Right atrium auricular region (tissue), 2 donors: ENCODE results near the gene KIF23. TPM values are rescaled to one million over a fixed set of nuclear protein-coding genes. Genes with fewer than 3 reads are reported as not detected.
A peak's percentile ranks its signal among the peaks of the same experiment; 100 is the strongest.

ENCODE experiments used
- DNase-seq: peaks from one replicate; pipeline ENCODE4 v3.0.0-alpha.2; 2019; ENCODE audit warnings: low spot score
- H3K27ac ChIP-seq, 2 donors: fragments of 200-600 bp; sonication (generic); 1 replicate in 1 of 2; 2 replicates in 1 of 2; pipeline ENCODE4 v1.5.1; 2016 to 2019
- H3K27me3 ChIP-seq, 2 donors: fragments of 200-600 bp; sonication (generic); one replicate each; pipeline versions ENCODE4 v1.5.1 to v1.6.0; 2017 to 2019
- H3K36me3 ChIP-seq: fragments of 200-600 bp; sonication (generic); one replicate; pipeline ENCODE4 v1.5.1; 2016
- H3K4me1 ChIP-seq, 2 donors: fragments of 200-600 bp; sonication (generic); one replicate each; pipeline versions ENCODE4 v1.5.1 to v1.6.0; 2017 to 2019
- H3K4me3 ChIP-seq, 2 donors: fragments of 200-600 bp; sonication (generic); 1 replicate in 1 of 2; 2 replicates in 1 of 2; pipeline ENCODE4 v1.5.1; 2017 to 2019; ENCODE audit warnings: mild to moderate bottlenecking in 1 of 2, moderate library complexity in 1 of 2
- H3K9me3 ChIP-seq, 2 donors: fragments of 200-600 bp; sonication (generic); one replicate each; pipeline ENCODE4 v1.5.1; 2019
- CTCF ChIP-seq, 2 donors: fragments of 200-600 bp; sonication (generic); IDR thresholded peaks; one replicate each; pipeline ENCODE4 v1.5.1; 2019; ENCODE audit warnings: antibody characterized with exemption in 2 of 2
- total RNA-seq, 2 donors: library from RNA; depleted of rRNA; stranded (reverse); fragments of >200 nt; gene quantifications; one replicate each; pipeline ENCODE4 v1.1.0, GENCODE V29; 2016

KIF23 gene
- total RNA-seq, 2 donors from 2014 or later: 1.3 to 3.6 TPM

- DNase-seq: no peak
- Histone ChIP-seq H3K4me3 (no peak overlapping the region), H3K36me3 (no peaks in the 10 kb centered on the region), H3K27me3 (no peaks in the 10 kb centered on the region), H3K27ac (no peak overlapping the region), H3K9me3 (no peaks in the 10 kb centered on the region), H3K4me1 (peaks cover 0 to 12% of the 10 kb centered on the region in 2 donors)
- no peak for TF ChIP-seq CTCF (IDR thresholded peaks at IDR 0.05)
Observed at GRCh38 chr15:69466733-69467132, 52.6 kb downstream of the KIF23 start.

GRCh38 chr15:69467636-69468035 lies 53.5 kb downstream of the KIF23 start:
- no peaks in the 10 kb centered on the region for H3K36me3 ChIP-seq
- no peaks in the 10 kb centered on the region for H3K27me3 ChIP-seq
- no peak overlapping the region for H3K27ac ChIP-seq
- peaks cover 0 to 6% of the 10 kb centered on the region in 2 donors for H3K4me1 ChIP-seq
- DNase-seq: peak; percentile 53
- no peak for TF ChIP-seq CTCF (IDR thresholded peaks at IDR 0.05)
- H3K9me3 ChIP-seq: no peaks in the 10 kb centered on the region
- H3K4me3 ChIP-seq: no peak overlapping the region

- Histone ChIP-seq H3K36me3 (no peaks in the 10 kb centered on the region), H3K27me3 (no peaks in the 10 kb centered on the region), H3K27ac (no peak overlapping the region), H3K4me1 (no peaks in the 10 kb centered on the region), H3K9me3 (no peaks in the 10 kb centered on the region), H3K4me3 (no peak overlapping the region)
- no peak for TF ChIP-seq CTCF (IDR thresholded peaks at IDR 0.05)
- peak; percentile 49 for DNase-seq
Observed at GRCh38 chr15:69468241-69469121, 54.3 kb downstream of the KIF23 start.

GRCh38 chr15:69469467-69470201 lies 55.5 kb downstream of the KIF23 start:
- TF ChIP-seq CTCF (IDR thresholded peaks at IDR 0.05): no peak
- Histone ChIP-seq H3K4me1 (no peaks in the 10 kb centered on the region), H3K36me3 (no peaks in the 10 kb centered on the region), H3K4me3 (no peak overlapping the region), H3K9me3 (no peaks in the 10 kb centered on the region), H3K27ac (no peak overlapping the region), H3K27me3 (no peaks in the 10 kb centered on the region)
- peak; percentile 53 for DNase-seq

GRCh38 chr15:69472046-69472445 lies 57.9 kb downstream of the KIF23 start:
- no peaks in the 10 kb centered on the region for H3K4me1 ChIP-seq
- H3K27ac ChIP-seq: no peak overlapping the region
- H3K9me3 ChIP-seq: no peaks in the 10 kb centered on the region
- TF ChIP-seq CTCF (IDR thresholded peaks at IDR 0.05): no peak
- no peak overlapping the region for H3K4me3 ChIP-seq
- no peaks in the 10 kb centered on the region for H3K36me3 ChIP-seq
- DNase-seq: peak; percentile 16
- H3K27me3 ChIP-seq: no peaks in the 10 kb centered on the region
